Measurements from ENCODE around the gene MCF2L2. TPM values are rescaled to one million over a fixed set of nuclear protein-coding genes. Genes with fewer than 3 reads are reported as not detected.
A peak's percentile ranks its signal among the peaks of the same experiment; 100 is the strongest.

The MCF2L2 gene
- total and polyA plus RNA-seq, 9 of the 15 experiments (the other 6 are each of a cell fraction or from before 2014, with no cell fraction given), result 0.56 to 4.2 (median 3.0) TPM

DNA sequence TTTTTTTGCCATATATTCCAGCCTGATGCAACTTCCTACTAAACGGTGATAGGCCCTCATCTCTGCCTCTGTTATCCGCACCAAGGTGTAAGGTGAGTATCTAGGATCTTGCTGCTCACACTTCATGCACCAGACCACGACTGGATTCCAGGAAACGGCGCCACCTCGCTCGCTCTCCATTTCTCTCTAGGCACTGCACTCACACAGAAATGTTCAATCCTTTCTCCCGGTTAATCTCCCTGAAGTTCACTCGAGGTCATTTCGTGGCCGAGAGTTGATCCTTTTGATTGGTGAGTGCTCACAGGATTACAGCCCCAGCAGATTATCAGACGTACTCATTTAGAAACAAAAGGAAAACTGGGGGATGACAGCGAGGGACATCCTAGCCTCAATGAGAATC lies 28.1 kb downstream of the MCF2L2 start (continued):
- TF ChIP-seq, protein P1, sequence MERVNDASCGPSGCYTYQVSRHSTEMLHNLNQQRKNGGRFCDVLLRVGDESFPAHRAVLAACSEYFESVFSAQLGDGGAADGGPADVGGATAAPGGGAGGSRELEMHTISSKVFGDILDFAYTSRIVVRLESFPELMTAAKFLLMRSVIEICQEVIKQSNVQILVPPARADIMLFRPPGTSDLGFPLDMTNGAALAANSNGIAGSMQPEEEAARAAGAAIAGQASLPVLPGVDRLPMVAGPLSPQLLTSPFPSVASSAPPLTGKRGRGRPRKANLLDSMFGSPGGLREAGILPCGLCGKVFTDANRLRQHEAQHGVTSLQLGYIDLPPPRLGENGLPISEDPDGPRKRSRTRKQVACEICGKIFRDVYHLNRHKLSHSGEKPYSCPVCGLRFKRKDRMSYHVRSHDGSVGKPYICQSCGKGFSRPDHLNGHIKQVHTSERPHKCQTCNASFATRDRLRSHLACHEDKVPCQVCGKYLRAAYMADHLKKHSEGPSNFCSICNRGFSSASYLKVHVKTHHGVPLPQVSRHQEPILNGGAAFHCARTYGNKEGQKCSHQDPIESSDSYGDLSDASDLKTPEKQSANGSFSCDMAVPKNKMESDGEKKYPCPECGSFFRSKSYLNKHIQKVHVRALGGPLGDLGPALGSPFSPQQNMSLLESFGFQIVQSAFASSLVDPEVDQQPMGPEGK (CRISPR knock-in tag; IDR thresholded peaks at IDR 0.05; ENCODE audit: borderline replicate concordance), result no peak
- TF ChIP-seq NRF1 (conservative IDR thresholded peaks at IDR 0.05 in 1 of 2, IDR thresholded peaks at IDR 0.05 in 1 of 2) (0 out of 4 replicates have a peak, but pooled peaks of 1 of the 2 experiments have one; percentile 9), ZEB2 (IDR thresholded peaks at IDR 0.05) (peak; percentile 90), SOX6 (IDR thresholded peaks at IDR 0.05) (peak; percentile 52), KDM1A (IDR thresholded peaks at IDR 0.05) (peak; percentile 63 to 70; a peak in 3 of 4 replicates), BMI1 (IDR thresholded peaks at IDR 0.05; ENCODE audit: low read length) (no peak), RHOXF2B (CRISPR knock-in tag; conservative IDR thresholded peaks at IDR 0.05) (no peak), C11orf30 (IDR thresholded peaks at IDR 0.05; ENCODE audit: low read depth) (no peak), TGIF2 (CRISPR knock-in tag; IDR thresholded peaks at IDR 0.05) (no peak), ZBTB1 (CRISPR knock-in tag; IDR thresholded peaks at IDR 0.05; ENCODE audit: borderline replicate concordance, low read depth) (no peak), CXXC5 (CRISPR knock-in tag; IDR thresholded peaks at IDR 0.05) (peak; percentile 70; the same call in 1 of the 2 replicates), SMAD4 (CRISPR knock-in tag; conservative IDR thresholded peaks at IDR 0.05) (no peak)
- TF ChIP-seq, protein P2, sequence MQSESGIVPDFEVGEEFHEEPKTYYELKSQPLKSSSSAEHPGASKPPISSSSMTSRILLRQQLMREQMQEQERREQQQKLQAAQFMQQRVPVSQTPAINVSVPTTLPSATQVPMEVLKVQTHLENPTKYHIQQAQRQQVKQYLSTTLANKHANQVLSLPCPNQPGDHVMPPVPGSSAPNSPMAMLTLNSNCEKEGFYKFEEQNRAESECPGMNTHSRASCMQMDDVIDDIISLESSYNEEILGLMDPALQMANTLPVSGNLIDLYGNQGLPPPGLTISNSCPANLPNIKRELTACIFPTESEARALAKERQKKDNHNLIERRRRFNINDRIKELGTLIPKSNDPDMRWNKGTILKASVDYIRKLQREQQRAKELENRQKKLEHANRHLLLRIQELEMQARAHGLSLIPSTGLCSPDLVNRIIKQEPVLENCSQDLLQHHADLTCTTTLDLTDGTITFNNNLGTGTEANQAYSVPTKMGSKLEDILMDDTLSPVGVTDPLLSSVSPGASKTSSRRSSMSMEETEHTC (IDR thresholded peaks at IDR 0.05), result no peak
- TF ChIP-seq, protein P3, sequence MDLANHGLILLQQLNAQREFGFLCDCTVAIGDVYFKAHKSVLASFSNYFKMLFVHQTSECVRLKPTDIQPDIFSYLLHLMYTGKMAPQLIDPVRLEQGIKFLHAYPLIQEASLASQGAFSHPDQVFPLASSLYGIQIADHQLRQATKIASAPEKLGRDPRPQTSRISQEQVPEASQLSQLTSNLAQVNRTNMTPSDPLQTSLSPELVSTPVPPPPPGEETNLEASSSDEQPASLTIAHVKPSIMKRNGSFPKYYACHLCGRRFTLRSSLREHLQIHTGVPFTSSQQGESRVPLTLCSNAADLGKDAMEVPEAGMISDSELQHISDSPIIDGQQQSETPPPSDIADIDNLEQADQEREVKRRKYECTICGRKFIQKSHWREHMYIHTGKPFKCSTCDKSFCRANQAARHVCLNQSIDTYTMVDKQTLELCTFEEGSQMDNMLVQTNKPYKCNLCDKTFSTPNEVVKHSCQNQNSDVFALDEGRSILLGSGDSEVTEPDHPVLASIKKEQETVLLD (IDR thresholded peaks at IDR 0.05), result no peak
